Karpas-422 (cell line): ENCODE data around the gene CHORDC1. TPM values are rescaled to one million over a fixed set of nuclear protein-coding genes. Genes with fewer than 3 reads are reported as not detected.
"Not testable (repeated sequence)": the region's sequence is repeated elsewhere in the genome, so short reads cannot be mapped to it uniquely, and the experiment has no call there.

ENCODE experiments used
- DNase-seq: peaks from one replicate; pipeline ENCODE4 v3.0.0-alpha.2; 2015
- H2AFZ ChIP-seq: fragments of 200-600 bp; sonication (generic); 2 replicates; pipeline ENCODE4 v1.6.1; 2014; ENCODE audit warnings: antibody characterized with exemption, low read length, mixed read lengths
- H3K27ac ChIP-seq: fragments of 200-600 bp; sonication (generic); 2 replicates; pipeline ENCODE4 v1.5.1; 2014; ENCODE audit warnings: mild to moderate bottlenecking, low read length, moderate library complexity
- H3K27me3 ChIP-seq: fragments of 200-600 bp; sonication (generic); 2 replicates; pipeline ENCODE4 v1.6.1; 2014; ENCODE audit warnings: low read length, mixed read lengths
- H3K36me3 ChIP-seq: fragments of 200-600 bp; sonication (generic); 2 replicates; pipeline ENCODE4 v1.6.1; 2014; ENCODE audit warnings: low read length, mixed read lengths; ENCODE audit not compliant: insufficient read depth
- H3K4me1 ChIP-seq: fragments of 200-600 bp; sonication (generic); 2 replicates; pipeline ENCODE4 v1.6.1; 2014; ENCODE audit warnings: mild to moderate bottlenecking, low read length, mixed read lengths
- H3K4me2 ChIP-seq: fragments of 200-600 bp; sonication (generic); 2 replicates; pipeline ENCODE4 v1.6.1; 2014; ENCODE audit warnings: low read length, low read depth, mild to moderate bottlenecking; ENCODE audit not compliant: poor library complexity, severe bottlenecking
- H3K4me3 ChIP-seq: fragments of 200-600 bp; sonication (generic); 2 replicates; pipeline ENCODE4 v1.5.1; 2014; ENCODE audit warnings: mild to moderate bottlenecking, antibody characterized with exemption, low read length, mixed read lengths
- H3K79me2 ChIP-seq: fragments of 200-600 bp; sonication (generic); 2 replicates; pipeline ENCODE4 v1.6.1; 2014; ENCODE audit warnings: mild to moderate bottlenecking, low read length, mixed read lengths
- H3K9ac ChIP-seq: fragments of 200-600 bp; sonication (generic); 2 replicates; pipeline ENCODE4 v1.6.0; 2014; ENCODE audit warnings: low read length
- H3K9me2 ChIP-seq: fragments of 200-600 bp; sonication (generic), shearing (Covaris generic); replicated peaks from 2 replicates; pipeline ENCODE4 v1.6.0; 2014; ENCODE audit warnings: mild to moderate bottlenecking, low read length, moderate library complexity; ENCODE audit not compliant: insufficient read depth
- H3K9me3 ChIP-seq: fragments of 300-700, 200-600 bp; sonication (generic); 2 replicates; pipeline ENCODE4 v1.6.1; 2014; ENCODE audit warnings: low read length, mixed read lengths
- H4K20me1 ChIP-seq: fragments of 200-600 bp; sonication (generic); 2 replicates; pipeline ENCODE4 v1.6.1; 2014; ENCODE audit warnings: mild to moderate bottlenecking, antibody characterized with exemption, low read length, low read depth; ENCODE audit not compliant: insufficient read depth
- total RNA-seq: library from RNA; depleted of rRNA; stranded (reverse); fragments of >200 nt; shearing (Covaris generic); gene quantifications from 2 replicates; pipeline ENCODE4 v1.2.3, GENCODE V29; 2014; ENCODE audit warnings: low replicate concordance

Gene CHORDC1
- total RNA-seq, 1 experiment from 2014 or later: 204 TPM

DNA sequence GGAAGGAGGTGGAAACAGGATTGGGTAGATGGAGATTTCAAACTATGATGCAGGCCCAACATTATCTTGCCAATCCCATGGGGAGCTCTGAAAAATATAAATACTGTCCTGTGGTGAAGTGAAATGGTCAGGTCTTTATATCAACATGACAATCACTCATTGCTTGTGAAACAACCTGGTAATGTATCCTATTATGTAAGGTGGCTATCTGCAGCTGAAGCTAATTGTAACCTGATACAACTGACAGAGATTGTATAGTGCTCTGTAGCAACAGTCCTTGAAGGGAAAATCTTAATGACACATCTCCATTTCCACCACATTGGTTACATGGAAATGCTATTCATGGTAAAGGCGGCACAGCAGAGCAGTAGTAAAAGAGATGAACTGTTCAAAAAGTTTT lies 20.7 kb upstream of the CHORDC1 start:
- Histone ChIP-seq H3K27ac (no peak overlapping the region), H3K4me3 (no peak overlapping the region), H3K4me1 (no peaks in the 10 kb centered on the region), H3K36me3 (no peaks in the 10 kb centered on the region), H3K79me2 (no peaks in the 10 kb centered on the region), H3K27me3 (no peaks in the 10 kb centered on the region), H2AFZ (no peak overlapping the region), H4K20me1 (no peaks in the 10 kb centered on the region), H3K9ac (no peak overlapping the region), H3K9me2 (no peaks in the 10 kb centered on the region), H3K9me3 (no peaks in the 10 kb centered on the region), H3K4me2 (no peak overlapping the region)
- DNase-seq: no peak

DNA sequence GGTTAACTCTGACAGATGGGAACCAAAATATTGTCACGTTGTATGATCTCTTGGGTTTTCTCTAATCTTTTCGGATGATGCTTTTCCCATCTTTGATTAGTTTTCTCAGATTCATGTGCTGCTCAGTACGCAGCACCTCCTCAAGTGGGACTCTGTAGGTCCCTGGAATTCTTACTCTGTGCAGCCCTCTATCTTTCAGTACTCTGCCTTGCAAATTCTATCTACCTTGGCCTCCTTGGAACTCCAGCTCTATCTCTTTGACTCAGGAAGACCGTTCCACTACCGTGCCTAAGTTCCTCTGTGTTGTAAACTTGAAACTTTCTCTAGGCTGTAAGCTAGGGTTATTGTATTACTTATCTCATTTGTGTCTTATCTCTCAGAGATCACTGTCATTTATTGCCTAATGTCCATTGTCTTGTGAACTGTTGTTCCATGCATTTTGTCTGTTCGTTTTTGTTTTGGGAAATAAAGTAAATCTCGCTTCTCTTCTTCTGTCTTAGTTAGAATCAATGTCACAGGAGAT lies 20.1 kb upstream of the CHORDC1 start:
- Histone ChIP-seq H3K27ac (no peak overlapping the region), H3K4me3 (no peak overlapping the region), H3K9ac (no peak overlapping the region), H3K4me2 (no peak overlapping the region), H3K4me1 (no peaks in the 10 kb centered on the region), H3K27me3 (no peaks in the 10 kb centered on the region), H4K20me1 (no peaks in the 10 kb centered on the region), H3K9me3 (no peaks in the 10 kb centered on the region), H3K9me2 (no peaks in the 10 kb centered on the region), H3K36me3 (no peaks in the 10 kb centered on the region), H3K79me2 (no peaks in the 10 kb centered on the region), H2AFZ (no peak overlapping the region)
- no peak for DNase-seq

DNA sequence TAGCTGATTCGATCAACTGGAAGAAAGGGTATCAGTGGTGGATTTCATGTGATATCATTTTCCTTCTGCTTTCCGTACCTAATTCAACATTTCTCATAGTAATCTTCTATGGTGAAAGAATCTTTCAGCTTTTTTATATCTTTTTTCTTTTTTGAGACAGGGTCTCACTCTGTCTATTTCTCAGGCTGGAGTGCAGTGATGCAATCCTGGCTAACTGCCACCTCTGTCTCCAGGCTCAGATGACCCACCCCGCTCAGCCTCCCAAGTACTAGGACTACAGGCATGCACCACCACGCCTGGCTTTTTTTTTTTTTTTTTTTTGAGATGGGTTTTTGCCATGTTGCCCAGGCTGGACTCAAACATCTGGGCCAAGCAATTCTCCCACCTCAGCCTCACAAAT lies 18.6 kb upstream of the CHORDC1 start:
- H3K9me2 ChIP-seq: no peaks in the 10 kb centered on the region
- H3K27ac ChIP-seq: no peak overlapping the region
- no peaks in the 10 kb centered on the region for H3K4me1 ChIP-seq
- H2AFZ ChIP-seq: no peak overlapping the region
- H3K4me2 ChIP-seq: no peak overlapping the region
- H3K79me2 ChIP-seq: no peaks in the 10 kb centered on the region
- no peaks in the 10 kb centered on the region for H3K27me3 ChIP-seq
- H3K9me3 ChIP-seq: no peaks in the 10 kb centered on the region
- no peak for DNase-seq
- H3K9ac ChIP-seq: no peak overlapping the region
- no peaks in the 10 kb centered on the region for H4K20me1 ChIP-seq
- no peaks in the 10 kb centered on the region for H3K36me3 ChIP-seq
- H3K4me3 ChIP-seq: no peak overlapping the region

DNA sequence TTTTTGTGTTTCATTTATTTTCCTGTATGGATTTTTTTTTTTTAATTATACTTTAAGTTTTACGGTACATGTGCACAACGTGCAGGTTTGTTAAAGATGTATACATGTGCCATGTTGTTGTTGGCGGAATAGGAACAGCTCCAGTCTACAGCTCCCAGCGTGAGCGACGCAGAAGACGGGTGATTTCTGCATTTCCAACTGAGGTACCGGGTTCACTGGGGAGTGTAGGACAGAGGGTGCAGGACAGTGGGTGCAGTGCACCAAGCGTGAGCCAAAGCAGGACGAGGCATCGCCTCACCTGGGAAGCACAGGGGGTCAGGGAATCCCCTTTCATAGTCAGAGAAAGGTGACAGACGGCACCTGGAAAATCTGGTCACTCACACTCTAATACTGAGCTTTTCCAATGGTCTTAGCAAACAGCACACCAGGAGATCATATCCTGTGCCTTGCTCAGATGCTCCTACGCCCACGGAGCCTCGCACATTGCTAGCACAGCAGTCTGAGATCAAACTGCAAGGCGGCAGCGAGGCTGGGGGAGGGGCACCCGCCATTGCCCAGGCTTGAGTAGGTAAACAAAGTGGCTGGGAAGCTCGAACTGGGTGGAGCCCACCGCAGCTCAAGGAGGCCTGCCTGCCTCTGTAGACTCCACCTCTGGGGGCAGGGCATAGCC lies 17.3 kb upstream of the CHORDC1 start:
- DNase-seq, H3K27ac ChIP-seq, H4K20me1 ChIP-seq, H3K9me3 ChIP-seq, H3K4me2 ChIP-seq, H3K4me1 ChIP-seq, H3K79me2 ChIP-seq, H3K9ac ChIP-seq, H3K4me3 ChIP-seq, H3K9me2 ChIP-seq, H2AFZ ChIP-seq, H3K27me3 ChIP-seq, H3K36me3 ChIP-seq: not testable (repeated sequence)

DNA sequence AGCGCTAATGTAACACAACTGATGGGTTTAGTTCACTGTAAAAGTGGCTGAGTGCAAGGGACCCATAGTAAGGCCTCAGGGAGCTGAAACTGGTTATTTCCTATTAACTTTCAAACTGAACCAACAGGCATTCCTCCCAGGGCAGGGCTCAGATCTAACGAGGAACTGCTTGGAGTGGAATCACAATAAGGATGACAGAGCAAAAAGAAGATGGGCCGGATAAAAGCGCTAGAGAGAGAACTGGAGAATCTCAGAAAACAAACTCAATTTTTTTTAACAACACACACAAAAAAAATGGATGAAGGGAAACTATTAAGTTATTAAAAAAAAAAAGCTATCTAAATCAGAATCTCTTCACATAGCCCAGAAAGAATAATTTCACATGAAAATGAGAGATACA lies 14.2 kb upstream of the CHORDC1 start:
- Histone ChIP-seq H3K4me2 (no peak overlapping the region), H4K20me1 (no peaks in the 10 kb centered on the region), H3K79me2 (no peaks in the 10 kb centered on the region), H3K4me3 (no peak overlapping the region), H3K9me2 (no peaks in the 10 kb centered on the region), H3K4me1 (no peaks in the 10 kb centered on the region), H3K9ac (no peak overlapping the region), H2AFZ (no peak overlapping the region), H3K27me3 (no peaks in the 10 kb centered on the region), H3K27ac (no peak overlapping the region), H3K36me3 (no peaks in the 10 kb centered on the region), H3K9me3 (no peaks in the 10 kb centered on the region)
- DNase-seq: no peak

DNA sequence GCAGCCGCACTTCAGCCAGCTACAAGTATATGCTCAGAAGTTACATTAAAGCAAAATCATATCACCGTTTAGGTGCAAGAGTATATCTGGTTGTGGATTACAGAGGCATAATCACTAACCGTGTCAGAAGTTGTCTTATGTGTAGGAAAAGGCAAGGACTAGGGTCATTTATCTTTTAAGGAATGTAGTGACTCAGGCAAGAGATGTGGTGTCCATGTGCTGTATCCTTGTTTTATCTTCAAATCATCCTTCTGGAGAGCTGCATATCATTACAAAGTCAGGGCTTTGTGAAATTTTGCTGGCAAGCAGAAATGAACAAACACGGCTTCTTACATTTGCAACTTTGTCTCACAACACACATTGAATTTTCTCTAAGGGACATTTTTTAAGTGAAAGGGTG lies 12.7 kb upstream of the CHORDC1 start:
- no peak overlapping the region for H3K4me3 ChIP-seq
- no peaks in the 10 kb centered on the region for H3K9me2 ChIP-seq
- H3K27ac ChIP-seq: no peak overlapping the region
- no peak overlapping the region for H2AFZ ChIP-seq
- no peak for DNase-seq
- no peaks in the 10 kb centered on the region for H3K79me2 ChIP-seq
- H3K9me3 ChIP-seq: no peaks in the 10 kb centered on the region
- no peaks in the 10 kb centered on the region for H3K4me1 ChIP-seq
- H3K27me3 ChIP-seq: no peaks in the 10 kb centered on the region
- no peak overlapping the region for H3K9ac ChIP-seq
- H4K20me1 ChIP-seq: no peaks in the 10 kb centered on the region
- H3K36me3 ChIP-seq: no peaks in the 10 kb centered on the region
- no peak overlapping the region for H3K4me2 ChIP-seq

DNA sequence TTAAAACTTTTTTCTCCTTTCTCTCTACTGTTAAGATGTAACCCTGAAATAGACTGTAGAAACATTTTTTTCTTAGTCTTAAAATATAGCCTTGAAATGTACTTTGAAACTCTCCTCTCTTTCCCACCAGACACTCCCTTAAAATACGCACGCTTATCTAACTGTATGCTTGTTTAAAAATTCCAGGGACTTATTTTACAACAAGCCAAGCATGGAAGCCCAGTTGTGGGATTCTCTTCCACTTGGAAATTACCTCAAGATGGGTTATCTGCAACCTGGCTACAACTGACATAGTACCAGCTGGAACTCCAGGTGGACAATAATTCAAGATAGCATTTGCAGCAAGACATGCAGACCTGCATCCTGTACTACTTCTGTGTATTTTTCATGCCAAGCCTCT lies 12.1 kb upstream of the CHORDC1 start:
- Histone ChIP-seq H3K79me2 (no peaks in the 10 kb centered on the region), H3K4me3 (no peak overlapping the region), H2AFZ (no peak overlapping the region), H4K20me1 (no peaks in the 10 kb centered on the region), H3K4me2 (no peak overlapping the region), H3K9ac (no peak overlapping the region), H3K36me3 (no peaks in the 10 kb centered on the region), H3K27me3 (no peaks in the 10 kb centered on the region), H3K27ac (no peak overlapping the region), H3K9me3 (no peaks in the 10 kb centered on the region), H3K9me2 (no peaks in the 10 kb centered on the region), H3K4me1 (no peaks in the 10 kb centered on the region)
- DNase-seq: no peak

DNA sequence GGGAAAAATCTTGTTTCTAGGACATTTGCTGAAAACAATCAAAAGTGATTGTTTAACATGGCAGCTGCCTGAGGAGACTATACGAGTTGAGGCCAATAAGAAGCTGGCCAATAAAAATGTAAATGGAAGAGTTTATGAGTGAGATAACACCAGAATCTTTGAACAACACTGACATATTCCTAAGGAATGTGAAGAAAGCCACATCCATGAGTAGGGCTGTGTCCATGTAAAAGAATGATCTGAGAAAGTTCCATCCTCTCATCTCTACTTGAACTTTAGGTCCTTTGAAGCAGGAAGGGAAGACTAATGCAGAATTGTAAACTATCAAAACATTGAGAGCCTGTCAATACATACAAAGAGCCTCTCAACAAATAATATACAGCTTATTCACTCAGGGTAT lies 6.9 kb upstream of the CHORDC1 start:
- no peak overlapping the region for H3K27ac ChIP-seq
- no peak overlapping the region for H3K9ac ChIP-seq
- H3K9me2 ChIP-seq: no peaks in the 10 kb centered on the region
- H3K27me3 ChIP-seq: no peaks in the 10 kb centered on the region
- no peaks in the 10 kb centered on the region for H4K20me1 ChIP-seq
- no peaks in the 10 kb centered on the region for H3K36me3 ChIP-seq
- H3K4me2 ChIP-seq: no peak overlapping the region
- H3K4me1 ChIP-seq: no peaks in the 10 kb centered on the region
- H3K79me2 ChIP-seq: no peaks in the 10 kb centered on the region
- DNase-seq: no peak
- H3K9me3 ChIP-seq: no peaks in the 10 kb centered on the region
- no peak overlapping the region for H3K4me3 ChIP-seq
- no peak overlapping the region for H2AFZ ChIP-seq
